HG03159 (cell line): ENCODE data around the gene PRKCE.

Experiments
- ATAC-seq: cut with Tn5 transposase; IDR thresholded peaks from one replicate; pipeline ENCODE4 v1.9.1; 2021; ENCODE audit warnings: mild to moderate bottlenecking, moderate library complexity; ENCODE audit not compliant: unreplicated experiment

The PRKCE gene

DNA sequence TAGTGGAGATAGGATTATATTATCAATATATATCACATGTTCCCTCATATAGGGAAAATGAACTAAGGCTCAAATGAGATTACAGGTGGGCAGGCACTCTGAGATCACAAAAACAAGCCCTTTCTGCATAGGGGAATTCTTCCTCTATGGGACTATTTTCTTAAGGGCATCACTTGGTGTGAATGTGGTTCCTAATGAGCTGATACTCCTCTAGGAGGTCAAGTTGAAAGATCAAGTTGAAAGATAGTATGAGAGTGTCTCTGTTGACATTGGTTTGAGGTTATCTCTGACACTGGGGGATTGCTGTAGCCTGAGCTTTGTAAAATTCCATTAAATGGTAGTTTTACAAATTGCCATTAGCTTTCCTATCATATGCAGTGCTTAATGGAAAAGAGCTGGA is 270.4 kb downstream of the PRKCE start:
- no peak for ATAC-seq

DNA sequence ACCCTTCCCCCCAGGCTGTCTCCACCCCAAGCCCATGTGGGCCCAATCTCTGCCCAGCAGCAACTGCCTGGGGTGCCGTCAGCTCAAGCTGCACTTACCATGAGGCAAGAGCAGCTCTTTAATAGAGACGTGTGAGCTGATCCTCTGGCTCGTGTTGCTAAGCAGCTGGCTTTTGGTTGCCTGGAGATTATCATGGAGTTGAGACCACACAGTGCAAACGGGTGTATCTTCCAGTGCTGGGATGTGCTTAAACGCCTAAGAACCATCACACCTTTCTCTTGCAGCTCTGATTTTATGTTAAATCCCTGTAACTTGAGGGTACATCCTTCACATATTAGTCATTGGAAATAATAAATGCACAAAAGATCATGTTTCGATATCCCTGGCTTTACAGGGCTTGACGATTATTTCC is 271.1 kb downstream of the PRKCE start:
- no peak for ATAC-seq

GRCh38 chr2:45923701-45924100 is 272.2 kb downstream of the PRKCE start:
- ATAC-seq = no peak

DNA sequence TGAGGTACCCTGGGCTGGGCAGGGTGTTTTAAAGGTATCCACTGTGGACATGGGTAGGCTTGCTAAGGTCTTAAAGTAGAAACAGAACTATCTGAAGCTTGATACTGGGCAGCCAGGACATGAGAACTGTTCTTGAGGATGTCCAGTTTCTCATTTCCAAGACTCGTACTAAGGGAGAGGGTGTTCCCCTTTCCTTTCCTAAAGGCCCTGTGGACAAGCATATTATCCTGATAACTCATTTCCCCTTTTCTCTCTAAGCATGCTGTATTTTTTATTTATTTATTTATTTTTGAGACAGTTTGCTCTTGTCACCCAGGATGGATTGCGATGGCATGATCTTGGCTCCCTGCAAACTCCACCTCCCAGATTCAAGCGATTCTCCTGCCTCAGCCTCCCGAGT is 273.6 kb downstream of the PRKCE start:
- no peak for ATAC-seq

DNA sequence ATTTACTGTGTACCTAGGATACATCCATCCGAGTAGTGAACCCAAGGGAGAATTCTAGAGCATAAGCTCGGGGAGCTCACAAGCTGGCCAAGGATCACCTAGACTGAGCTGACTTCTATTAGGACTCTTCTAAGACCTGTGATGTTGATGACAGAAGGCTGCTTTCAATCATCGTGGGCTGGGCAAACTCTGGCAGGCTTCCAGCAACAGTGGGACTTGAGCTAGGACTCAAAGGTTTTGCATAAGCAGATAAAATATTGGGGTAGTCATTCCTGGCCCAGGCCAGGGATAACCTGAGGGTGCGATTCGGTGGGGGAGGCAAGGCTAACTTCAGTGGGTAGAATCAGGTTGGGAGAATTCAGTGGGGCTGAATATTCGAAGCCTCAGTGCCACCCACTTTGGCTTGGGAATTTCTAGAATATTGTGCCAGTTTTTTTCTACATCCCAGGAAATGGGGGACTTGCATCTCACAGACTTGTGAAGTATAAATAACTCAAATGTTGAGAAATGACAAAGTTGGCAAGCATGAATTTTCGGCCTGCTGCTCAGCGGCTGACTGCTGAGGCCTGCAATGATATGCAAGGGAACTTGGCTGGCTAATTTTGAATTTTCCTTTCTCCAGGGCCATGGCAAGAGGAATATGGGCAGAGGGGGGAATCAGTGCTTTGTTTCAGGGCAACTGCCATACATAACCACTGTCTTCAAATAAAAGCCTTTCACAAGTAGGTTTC is 274.3 kb downstream of the PRKCE start:
- no peak for ATAC-seq

GRCh38 chr2:45928946-45929345 is 277.5 kb downstream of the PRKCE start:
- ATAC-seq = no peak

- ATAC-seq = no peak
These were observed 278.4 kb downstream of the PRKCE start for GRCh38 chr2:45929674-45930395.

DNA sequence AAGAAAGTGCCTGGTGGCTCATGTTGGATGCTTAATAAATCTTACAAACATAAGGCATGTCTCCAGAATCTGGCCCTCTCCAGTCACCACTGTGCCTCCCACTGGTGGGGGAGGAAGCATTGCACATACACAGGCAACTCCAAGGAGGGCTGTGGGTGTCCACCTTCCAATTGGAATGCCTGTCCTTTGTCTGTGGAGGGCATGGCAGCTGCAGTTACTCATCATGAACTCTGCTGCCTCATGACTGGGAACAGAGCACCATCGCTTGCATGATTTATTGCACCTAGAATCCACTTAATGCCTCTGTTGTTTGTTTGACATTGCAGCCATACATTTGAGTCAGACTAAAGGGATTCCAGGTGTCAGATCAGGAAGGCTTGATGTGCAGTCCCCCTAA is 278.9 kb downstream of the PRKCE start:
- no peak for ATAC-seq

- ATAC-seq = no peak
These were observed 281.0 kb downstream of the PRKCE start for GRCh38 chr2:45932278-45932975.

- no peak for ATAC-seq
These were observed 284.5 kb downstream of the PRKCE start for GRCh38 chr2:45935791-45936622.

DNA sequence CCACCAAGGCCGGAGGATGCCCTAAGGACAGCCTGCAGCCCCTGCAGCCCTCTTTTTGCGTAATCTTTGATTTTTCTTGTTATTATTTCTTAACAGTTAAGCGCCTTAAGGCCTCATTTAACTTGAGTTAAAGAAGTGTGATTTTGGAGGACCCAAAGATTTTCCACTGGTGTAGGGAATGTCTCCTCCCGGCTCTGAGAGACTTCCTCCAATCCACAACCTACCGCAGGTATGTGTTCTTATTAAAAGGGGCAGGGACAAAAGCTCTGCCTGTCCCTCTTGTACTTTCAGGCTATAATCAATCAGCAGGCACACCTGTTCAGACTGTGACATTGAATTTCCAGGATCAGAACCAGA is 285.1 kb downstream of the PRKCE start:
- ATAC-seq = no peak

- ATAC-seq = no peak
These were observed 286.5 kb downstream of the PRKCE start for GRCh38 chr2:45937990-45938389.

GRCh38 chr2:45938649-45939511 is 287.4 kb downstream of the PRKCE start:
- no peak for ATAC-seq

- ATAC-seq = no peak
These were observed 290.2 kb downstream of the PRKCE start for GRCh38 chr2:45941531-45942236.

- ATAC-seq = no peak
These were observed 290.8 kb downstream of the PRKCE start for GRCh38 chr2:45942237-45942738.

DNA sequence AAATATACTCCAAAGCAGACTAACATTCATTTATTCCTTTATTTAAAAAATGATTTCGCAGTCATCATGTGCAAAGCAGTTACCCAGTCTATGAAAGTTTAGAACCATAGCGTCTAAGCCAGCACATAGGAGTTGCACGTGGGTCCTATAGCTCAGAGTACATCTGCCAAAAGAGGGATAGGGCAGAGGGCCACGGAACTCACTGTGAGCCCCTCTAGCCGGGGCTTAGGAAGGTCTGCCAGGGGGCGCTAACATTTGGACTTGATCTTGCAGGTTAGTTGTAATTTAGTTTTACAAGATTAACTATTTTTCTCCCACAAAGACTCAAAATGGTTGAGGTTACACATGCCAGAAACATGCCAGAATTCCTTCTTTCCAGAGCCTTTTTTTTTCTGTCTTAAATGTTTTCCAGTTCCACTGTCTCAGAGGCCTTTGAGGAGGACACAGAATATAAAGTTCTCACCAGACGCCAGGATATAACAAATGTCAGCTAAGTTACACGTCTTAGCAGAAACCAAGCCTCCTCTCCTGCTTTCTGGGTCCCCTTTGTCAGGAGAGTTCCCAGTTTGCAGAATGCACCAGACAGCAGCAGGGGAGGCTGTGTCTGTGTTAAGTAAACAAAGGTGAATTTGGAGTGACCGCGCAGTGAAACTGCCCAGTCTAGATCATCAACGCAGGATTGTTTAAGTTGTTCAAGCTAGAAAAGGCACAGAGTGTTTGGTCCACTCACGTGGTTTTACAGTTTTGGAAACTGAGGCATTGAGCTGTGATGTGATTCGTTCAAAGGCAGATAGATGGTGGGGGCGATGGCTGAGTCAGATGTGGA is 292.0 kb downstream of the PRKCE start:
- no peak for ATAC-seq

DNA sequence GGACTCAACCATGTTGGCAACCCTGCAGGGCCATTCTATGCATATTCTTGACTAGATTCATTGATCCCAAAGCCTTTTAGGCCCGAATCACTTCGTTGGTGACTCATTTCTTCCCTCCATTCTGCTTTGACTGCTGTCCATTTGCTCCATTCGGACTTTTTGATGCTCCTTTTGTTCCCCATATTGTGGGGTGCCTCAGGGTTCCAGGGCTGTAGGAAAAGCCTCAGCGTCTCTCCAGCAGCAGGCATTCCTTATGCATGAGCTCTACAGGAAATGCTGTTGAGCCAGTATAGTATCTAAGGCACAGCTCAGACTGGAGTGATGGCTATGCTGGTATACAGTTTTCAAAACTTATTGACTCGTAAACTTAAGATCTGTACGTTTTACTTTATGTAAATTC is 292.6 kb downstream of the PRKCE start:
- no peak for ATAC-seq

DNA sequence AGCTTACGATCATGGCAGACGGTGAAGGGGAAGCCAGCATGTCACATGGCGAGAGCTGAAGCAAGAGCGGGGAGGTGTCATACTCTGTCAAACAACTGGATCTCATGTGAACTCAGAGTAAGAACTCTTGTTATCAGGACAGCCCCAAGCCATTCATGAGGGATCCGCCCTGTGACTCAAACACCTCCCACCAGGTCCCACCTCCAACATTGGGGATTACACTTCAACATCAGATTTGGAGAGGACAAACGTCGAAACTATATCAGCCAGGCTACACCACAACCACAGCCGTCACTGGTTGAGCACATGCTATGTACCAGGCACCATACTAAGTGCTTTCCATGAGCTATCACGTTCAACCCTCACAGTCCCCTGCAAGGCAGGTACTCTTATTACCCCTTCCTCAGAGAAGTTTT is 293.8 kb downstream of the PRKCE start:
- ATAC-seq = no peak

DNA sequence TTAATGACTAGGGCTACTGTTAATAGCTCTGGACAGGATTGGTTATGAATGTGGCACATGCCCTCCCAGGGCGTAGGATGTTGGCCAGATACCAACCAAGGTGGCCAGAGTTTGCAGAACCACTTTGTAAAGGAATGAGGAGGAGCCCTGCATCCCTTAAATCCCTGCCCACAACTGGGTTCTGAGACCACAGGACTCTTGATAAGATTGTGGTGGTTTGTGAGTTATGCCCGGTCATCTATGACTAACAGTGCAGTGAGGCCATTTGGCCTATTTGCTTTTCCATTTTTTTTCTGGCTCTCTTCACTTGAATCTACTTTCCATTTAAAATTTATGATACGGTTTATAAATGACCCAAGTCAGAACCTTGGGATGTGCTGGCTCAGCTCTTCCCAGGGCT is 294.5 kb downstream of the PRKCE start:
- ATAC-seq = no peak
